Medulla oblongata (tissue), 1 donor: ENCODE measurements around the gene SP2.
A peak's percentile ranks its signal among the peaks of the same experiment; 100 is the strongest.

Experiments used
- DNase-seq: peaks from one replicate; pipeline ENCODE4 v3.0.0-alpha.2; 2015; ENCODE audit errors: extremely low spot score

Gene SP2

GRCh38 chr17:47870056-47870455 lies 26.0 kb upstream of the SP2 start:
- DNase-seq = no peak

- no peak for DNase-seq
These were observed 25.0 kb upstream of the SP2 start for GRCh38 chr17:47871048-47871447.

DNA sequence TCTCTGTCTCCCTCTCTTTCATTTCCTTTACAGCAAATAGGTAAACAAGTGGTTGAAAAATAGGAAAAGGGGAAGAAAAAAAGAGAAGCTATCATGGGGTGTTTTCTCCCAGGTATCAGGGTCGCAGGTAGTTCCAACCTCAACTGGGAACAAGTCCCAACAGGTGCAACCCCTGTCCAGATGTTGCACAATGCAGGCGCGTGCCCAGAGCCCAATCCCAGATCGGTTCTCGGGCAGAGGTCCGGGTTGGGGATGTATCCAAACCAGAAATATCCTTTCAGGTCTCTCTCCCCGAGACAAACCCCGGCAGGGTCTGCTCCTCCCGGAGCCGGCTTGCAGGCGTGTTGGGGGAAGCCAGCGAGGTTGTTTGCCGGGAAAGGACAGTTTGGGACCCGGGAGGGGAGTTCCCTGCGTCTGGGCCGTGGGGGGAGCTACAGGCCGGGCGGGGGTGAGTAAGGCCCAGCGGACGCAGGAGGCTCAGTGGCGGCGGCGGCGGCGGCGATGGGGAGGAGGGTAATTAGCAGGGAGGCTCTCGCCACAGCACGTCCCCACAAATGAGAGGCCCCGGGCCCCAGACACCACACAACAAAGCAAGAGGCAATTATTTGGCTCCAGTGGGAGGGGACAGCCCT lies 23.9 kb upstream of the SP2 start:
- no peak for DNase-seq

- no peak for DNase-seq
These were observed 23.3 kb upstream of the SP2 start for GRCh38 chr17:47872651-47873161.

DNA sequence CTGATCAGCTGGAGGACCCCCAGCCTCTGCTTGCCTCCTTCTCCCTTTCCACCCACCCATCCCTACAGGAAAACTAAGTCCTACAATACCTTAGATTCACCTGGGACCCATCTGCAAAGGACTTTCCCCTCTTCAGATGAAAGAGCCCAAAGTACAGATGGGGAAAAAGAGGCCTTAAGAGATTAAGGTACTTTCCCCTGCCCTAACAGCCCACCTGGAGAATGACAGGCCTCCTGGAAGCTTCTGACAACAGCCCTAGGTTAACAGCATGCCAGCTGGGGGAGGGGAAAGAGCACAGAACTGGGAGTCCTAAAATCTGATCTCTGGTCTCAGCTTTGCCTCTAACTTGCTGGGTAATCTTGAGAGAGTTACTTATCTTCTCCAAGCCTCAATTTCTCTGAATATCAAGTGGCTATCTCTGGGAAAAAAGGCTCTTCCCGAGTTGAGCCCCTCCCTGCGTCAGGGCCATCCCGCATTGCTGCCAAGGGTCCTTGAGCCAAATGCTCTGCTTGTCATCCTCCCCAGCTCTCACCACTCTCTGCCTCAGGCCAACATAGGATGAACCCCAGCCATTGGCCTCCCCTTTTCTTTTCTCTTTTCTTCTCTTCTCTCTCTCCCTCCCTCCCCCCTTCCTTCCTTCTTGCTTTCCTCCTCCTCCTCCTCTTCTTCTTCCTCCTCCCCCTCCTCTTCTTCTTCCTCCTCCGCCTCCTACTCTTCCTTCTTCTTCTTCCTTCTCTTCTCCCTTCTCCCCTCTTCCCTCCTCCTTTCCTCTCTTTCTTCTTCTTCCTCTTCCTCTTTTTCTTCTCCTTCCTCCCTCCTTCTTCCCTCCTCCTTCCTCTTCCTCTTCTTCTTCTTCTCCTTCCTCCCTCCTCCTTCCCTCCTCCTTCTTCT lies 22.6 kb upstream of the SP2 start:
- DNase-seq = no peak

GRCh38 chr17:47875011-47875985 lies 20.7 kb upstream of the SP2 start:
- DNase-seq = no peak

DNA sequence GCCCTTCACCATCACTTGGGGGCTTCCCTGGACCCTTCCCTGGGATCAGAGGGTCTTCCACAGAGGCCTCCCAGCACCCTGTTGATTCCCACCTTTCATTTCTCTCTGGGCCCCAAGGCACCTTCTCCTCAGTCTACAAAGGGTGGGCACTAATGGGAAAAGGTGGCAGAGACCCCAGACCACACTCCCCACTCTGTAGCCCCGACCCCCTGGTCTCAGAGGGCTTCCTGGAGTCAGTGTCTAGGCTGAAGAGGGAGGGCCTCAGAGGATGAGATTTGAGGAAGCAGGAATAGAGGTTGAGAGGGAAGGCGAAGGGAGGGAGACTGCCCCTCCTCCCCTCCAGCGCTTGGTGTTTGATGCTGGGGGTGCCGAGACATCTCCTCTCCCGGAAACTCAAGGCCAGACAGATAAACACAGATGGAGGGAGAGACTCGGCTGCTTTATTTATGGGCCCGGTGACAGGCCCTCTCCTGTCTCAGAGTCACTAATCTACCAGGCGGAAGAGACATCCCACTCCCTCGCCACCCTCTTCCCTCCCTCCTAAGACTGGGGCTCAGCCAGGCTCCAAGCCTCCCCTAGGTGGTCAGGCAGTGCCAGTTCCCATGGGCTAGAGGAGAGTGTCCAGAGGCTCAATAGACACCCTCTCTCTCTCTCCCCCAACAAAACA lies 18.5 kb upstream of the SP2 start:
- no peak for DNase-seq

DNA sequence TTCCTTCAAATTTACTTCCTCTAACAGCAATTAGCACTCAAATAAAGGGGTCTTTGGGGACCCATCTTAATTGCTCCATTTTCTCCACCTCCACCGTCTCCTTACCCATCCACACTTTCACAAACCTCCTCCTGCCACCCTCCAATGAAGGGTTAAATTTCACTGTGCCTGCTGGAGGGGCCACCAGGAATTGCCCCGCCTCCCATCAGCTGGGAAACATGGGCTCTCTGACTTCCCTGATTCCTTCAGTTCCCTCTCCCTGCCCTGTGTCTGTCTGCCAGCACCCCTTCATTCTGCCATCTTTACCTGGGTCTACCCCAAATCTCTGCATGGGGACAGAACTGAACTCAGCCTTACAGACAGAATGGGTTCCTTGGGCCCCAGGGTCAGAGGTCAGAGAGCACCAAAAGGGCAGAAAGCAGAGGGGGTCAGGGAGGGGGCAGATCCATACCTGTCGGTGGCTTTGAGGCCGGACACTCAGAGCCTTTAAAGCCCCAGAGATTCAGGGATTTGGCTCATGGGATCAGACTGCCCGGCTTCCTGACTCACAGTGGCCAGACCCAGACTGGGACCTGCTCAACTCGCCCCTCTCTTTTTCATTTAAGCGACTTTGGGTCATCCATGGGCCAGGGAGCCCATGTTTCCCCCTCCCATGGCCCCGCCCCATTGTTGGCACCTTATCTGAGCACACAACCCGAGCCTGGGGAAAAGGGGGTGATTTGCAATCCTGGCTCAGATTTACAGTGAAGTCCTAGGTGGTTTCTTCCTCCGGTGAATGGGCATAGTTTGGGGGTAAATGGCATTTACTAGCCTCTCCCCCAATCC lies 17.6 kb upstream of the SP2 start:
- DNase-seq = no peak

DNA sequence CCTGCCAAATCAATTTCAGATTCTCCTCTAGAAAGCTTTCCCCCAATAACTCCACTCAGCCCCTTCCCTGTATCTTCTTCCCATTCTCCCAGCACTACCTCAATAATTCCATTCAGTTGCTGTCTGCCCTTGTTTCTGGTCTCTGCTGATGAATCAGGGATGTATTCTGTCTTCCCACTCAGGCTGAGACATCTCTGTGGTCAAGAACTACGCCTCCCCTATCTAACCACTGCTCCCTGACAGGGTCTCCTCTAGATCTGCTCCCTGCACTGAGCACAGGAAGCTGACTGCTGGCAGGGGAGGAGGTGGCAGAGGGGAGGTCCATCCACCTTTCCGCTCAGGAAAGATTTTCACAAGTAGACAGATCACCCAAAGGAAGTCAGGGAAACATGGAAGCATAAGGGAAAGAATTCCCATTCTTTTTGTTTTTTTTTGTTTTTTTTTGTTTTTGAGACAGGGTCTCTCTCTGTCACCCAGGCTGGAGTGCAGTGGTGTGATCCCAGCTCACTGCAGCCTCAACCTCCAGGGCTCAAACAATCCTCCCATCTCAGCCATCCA lies 16.9 kb upstream of the SP2 start:
- DNase-seq = no peak

DNA sequence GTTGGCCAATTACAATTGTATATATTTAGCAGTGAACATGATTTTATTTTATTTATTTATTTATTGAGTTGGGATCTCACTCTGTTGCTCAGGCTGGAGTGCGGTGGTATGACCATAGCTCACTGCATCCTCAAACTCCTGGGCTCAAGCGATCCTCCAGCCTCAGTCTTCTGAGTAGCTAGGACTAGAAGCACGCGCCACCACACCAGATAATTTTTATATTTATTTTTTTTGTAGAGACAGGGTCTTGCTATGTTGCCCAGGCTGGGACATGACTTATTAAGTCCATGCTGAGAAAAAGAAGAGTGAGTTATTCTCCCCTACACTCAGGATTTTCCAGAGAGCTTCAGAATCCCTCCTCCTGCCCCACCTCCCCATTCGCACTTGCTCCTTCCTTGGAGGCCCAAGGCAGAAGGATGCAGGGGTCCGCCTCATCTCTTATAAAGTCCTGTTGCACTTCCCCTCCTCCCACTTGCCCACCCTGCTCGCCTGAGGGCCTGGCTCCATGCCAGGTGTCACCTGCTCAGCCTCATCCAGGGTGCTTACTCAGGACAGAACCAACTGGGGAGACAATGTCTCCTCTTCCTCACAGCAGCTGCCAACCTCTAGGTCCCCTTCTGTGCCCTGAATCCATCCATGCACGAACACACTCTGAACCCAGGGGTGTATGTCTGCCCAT lies 16.1 kb upstream of the SP2 start:
- DNase-seq = no peak

DNA sequence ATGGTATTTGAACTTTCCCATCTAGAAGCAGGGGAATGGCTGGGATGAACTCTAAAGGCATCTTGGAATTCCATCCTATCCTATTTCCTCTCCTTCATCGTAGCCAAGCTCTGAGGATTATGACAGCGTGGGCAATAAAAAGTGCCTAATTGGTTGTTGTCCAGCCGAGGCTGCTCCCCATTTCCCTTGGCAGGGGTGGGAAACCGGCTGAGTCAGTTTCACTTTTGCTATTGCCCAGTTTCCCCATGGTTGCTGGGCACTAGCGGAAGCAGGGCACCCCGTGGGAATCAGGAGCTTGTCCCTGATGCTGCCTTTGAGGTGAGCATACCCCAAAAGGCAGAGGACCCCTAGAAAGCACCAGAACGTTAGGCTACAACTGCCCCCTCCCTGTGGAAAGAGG lies 13.8 kb upstream of the SP2 start:
- peak; percentile 30 for DNase-seq

DNA sequence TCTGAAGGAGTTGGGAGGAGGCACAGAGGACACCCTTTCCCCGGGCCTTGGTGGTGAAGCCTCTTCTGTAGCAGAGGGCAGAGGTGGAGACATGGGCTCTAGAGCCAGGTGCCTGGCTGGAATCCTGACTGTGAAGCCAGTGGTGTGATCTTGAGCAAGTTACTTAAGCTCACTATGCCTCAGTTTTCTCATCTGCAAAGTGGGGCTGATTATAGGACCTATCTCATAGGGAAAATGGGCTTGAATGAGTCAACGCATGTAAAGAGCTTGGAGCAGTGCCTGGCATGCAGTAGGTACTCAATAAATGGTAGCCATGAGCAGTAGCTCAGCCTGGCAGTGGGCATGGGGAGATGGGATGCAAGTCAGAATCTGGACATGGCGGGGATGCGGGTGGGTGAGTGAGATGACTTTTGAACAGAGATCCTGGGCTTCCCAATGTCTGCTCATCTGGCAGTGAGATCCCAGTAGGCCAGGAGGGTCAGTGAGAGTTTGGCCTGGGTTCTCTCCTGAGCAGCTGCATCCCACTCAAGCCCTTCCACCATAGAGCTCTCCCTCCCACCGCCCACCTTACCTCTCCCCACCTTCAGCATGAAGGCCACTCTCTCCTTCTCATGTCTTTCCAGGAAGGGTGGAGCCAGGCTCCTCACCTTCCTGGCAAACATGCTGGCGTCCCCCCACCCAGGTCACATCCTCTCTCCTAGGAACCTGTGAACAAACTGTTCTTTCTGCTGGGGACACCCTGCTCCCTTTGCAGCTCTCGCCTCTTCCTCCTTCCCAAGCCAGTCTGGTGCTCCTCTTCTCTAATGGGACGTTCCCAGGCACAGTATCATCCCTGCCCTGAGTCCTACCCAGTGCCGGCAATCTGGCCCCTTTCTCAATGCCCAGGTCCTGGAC lies 13.1 kb upstream of the SP2 start:
- DNase-seq = no peak

GRCh38 chr17:47883589-47884426 lies 12.2 kb upstream of the SP2 start:
- DNase-seq = no peak

DNA sequence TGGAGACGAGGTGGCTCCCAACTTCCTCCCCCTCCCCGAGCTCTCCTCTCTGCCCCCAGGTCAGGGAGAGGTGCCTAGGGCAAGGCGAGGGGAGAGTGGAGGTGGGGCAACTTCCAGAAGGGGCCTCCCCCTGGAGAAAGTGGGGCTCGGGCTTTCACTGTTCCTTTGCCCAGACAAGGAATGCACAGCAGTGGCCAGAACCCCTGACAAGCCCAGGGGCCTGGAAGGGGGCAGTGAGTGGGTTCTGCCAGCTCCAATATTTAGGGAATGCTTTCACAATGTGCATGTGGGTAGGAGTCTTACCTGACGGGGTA lies 11.7 kb upstream of the SP2 start:
- DNase-seq = no peak

- DNase-seq = no peak
These were observed 10.9 kb upstream of the SP2 start for GRCh38 chr17:47884905-47885730.

DNA sequence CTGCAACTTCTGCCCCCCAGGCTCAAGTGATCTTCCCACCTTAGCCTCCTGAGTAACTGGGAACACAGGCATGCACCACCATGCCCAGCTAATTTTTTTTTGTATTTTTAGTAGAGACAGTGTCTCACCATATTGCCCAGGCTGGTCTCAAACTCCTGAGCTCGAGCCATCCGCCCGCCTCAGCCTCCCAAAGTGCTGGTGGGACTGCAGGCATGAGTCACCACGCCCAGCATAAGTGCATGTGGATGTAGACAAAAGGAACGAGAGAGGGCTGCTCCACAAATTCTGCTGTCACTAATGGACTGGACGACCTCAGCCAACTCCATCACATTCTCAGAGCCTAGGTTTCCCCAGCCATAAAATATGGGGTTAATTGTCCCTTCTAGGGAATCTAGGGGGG lies 7.7 kb upstream of the SP2 start:
- no peak for DNase-seq
